Astrocyte (in vitro differentiated cells and primary cell): ENCODE data around the gene PTPMT1.

ENCODE experiments used
- EZH2 ChIP-seq: IDR thresholded peaks from 2 replicates; pipeline ENCODE4 v1.6.1; 2012; ENCODE audit warnings: mild to moderate bottlenecking, low read length, inconsistent platforms; ENCODE audit not compliant: insufficient read depth
- TF ChIP-seq, protein P1 (sequence below): IDR thresholded peaks from 2 replicates; pipeline ENCODE4 v1.5.1; 2011; ENCODE audit warnings: low read depth, mild to moderate bottlenecking, inconsistent platforms, low read length, moderate library complexity; ENCODE audit not compliant: insufficient read depth

DNA sequence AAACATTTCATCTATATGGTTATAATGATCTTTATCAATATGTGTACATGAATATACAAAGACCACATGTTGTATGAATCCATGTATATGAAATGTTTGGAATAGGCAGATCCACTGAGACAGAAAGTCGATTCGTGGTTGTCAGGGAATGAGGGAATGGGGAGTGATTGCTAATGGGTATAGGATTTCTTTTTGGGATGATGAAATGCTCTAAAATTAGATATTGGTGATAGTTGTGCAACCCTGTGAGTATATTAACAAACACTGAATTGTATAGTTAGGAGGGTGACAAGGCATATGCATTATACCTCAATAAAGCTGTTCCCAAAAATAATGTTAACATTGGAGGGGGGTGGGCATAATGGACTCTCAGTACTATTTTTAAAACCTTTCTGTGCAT, 5.0 kb upstream of the PTPMT1 start:
- TF ChIP-seq, protein P1, sequence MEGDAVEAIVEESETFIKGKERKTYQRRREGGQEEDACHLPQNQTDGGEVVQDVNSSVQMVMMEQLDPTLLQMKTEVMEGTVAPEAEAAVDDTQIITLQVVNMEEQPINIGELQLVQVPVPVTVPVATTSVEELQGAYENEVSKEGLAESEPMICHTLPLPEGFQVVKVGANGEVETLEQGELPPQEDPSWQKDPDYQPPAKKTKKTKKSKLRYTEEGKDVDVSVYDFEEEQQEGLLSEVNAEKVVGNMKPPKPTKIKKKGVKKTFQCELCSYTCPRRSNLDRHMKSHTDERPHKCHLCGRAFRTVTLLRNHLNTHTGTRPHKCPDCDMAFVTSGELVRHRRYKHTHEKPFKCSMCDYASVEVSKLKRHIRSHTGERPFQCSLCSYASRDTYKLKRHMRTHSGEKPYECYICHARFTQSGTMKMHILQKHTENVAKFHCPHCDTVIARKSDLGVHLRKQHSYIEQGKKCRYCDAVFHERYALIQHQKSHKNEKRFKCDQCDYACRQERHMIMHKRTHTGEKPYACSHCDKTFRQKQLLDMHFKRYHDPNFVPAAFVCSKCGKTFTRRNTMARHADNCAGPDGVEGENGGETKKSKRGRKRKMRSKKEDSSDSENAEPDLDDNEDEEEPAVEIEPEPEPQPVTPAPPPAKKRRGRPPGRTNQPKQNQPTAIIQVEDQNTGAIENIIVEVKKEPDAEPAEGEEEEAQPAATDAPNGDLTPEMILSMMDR, result no peak
- TF ChIP-seq EZH2, result no peak
